GM12878 (cell line): Measurements from ENCODE around the gene HMGB1. TPM values are rescaled to one million over a fixed set of nuclear protein-coding genes. Genes with fewer than 3 reads are reported as not detected.

Source experiments
- ATAC-seq: fragments of 200-7000 bp; cut with Tn5 transposase; 3 replicates; pipeline ENCODE4 v1.9.1; 2020; ENCODE audit warnings: mild to moderate bottlenecking, moderate library complexity
- BruUV-seq: library from RNA; stranded (reverse); fragments of 400-500 nt; replicated peaks from 2 replicates; lab custom pipeline; 2021; lab: Mats Ljungman, UMichigan
- CTCF ChIA-PET: fragments of 300-600 bp; sonication (Branson Sonifier 250); formaldehyde crosslinking; extraction: SDS; loops from one replicate; lab custom pipeline; 2021; ENCODE audit warnings: inconsistent platforms; lab: Yijun Ruan, JAX
- POLR2A ChIA-PET: fragments of 350-600 bp; formaldehyde crosslinking; extraction: SDS; loops from one replicate; lab custom pipeline; 2021; ENCODE audit warnings: inconsistent platforms; lab: Charles Lee
- RAD21 ChIA-PET: fragments of 300-600 bp; sonication (Branson Sonifier 250); formaldehyde crosslinking; loops from one replicate; lab custom pipeline; 2023; ENCODE audit warnings: antibody characterized with exemption; ENCODE audit not compliant: unreplicated experiment; lab: Charles Lee
- SMC1A ChIA-PET: fragments of 300-600 bp; sonication (Branson Sonifier 250); formaldehyde crosslinking; loops from one replicate; lab custom pipeline; 2023; ENCODE audit not compliant: unreplicated experiment, uncharacterized antibody; lab: Charles Lee
- DNase-seq: peaks from one replicate; pipeline ENCODE4 v3.0.0-alpha.2; 2011; ENCODE audit warnings: low read depth, low spot score
- FAIRE-seq: peaks from 3 replicates; lab custom pipeline; 2011; peaks lifted over from hg19 to GRCh38; lab: Jason Lieb, UNC
- H2AFZ ChIP-seq: 2 replicates; pipeline ENCODE4 v1.6.0; 2011; ENCODE audit warnings: low read depth, low read length, control low read depth; ENCODE audit not compliant: control insufficient read depth
- H3K27ac ChIP-seq: 2 replicates; pipeline ENCODE4 v1.5.1; 2011; ENCODE audit warnings: control low read depth; ENCODE audit not compliant: control insufficient read depth, insufficient read depth
- H3K27me3 ChIP-seq, 2 experiments: replicated peaks in 1 of 2; 2 replicates each; pipeline versions ENCODE4 v1.6.0 to v1.6.1; 2011; ENCODE audit warnings: low read length in 1 of 2; ENCODE audit not compliant: control insufficient read depth in 2 of 2, insufficient read depth in 2 of 2
- H3K36me3 ChIP-seq, 2 experiments: 2 replicates each; pipeline ENCODE4 v1.5.1; 2011; ENCODE audit warnings: low read length in 1 of 2; ENCODE audit not compliant: control insufficient read depth in 2 of 2, insufficient read depth in 2 of 2
- H3K4me1 ChIP-seq: 2 replicates; pipeline ENCODE4 v1.6.1; 2011; ENCODE audit warnings: mild to moderate bottlenecking, low read length, moderate library complexity, mixed read lengths; ENCODE audit not compliant: control insufficient read depth, insufficient read depth
- H3K4me2 ChIP-seq: 2 replicates; pipeline ENCODE4 v1.6.0; 2011; ENCODE audit warnings: control low read depth; ENCODE audit not compliant: control insufficient read depth, insufficient read depth
- H3K4me3 ChIP-seq: fragments of 200-600 bp; sonication (generic); 2 replicates; pipeline ENCODE4 v1.5.1; 2016
- H3K79me2 ChIP-seq: 2 replicates; pipeline ENCODE4 v1.6.0; 2011; ENCODE audit warnings: low read length; ENCODE audit not compliant: control insufficient read depth, insufficient read depth
- H3K9ac ChIP-seq: 2 replicates; pipeline ENCODE4 v1.8.0; 2011; ENCODE audit warnings: low read length, control low read depth, mixed read lengths; ENCODE audit not compliant: control insufficient read depth, insufficient read depth
- H3K9me3 ChIP-seq: replicated peaks from 3 replicates; pipeline ENCODE4 v1.5.1; 2011; ENCODE audit warnings: mild to moderate bottlenecking, low read length; ENCODE audit not compliant: control insufficient read depth, insufficient read depth
- H4K20me1 ChIP-seq: 2 replicates; pipeline ENCODE4 v1.6.0; 2011; ENCODE audit not compliant: control insufficient read depth, insufficient read depth
- BACH1 ChIP-seq: fragments of 450-650 bp; IDR thresholded peaks from 2 replicates; pipeline ENCODE4 v1.6.1; 2017; ENCODE audit warnings: mild to moderate bottlenecking, borderline replicate concordance
- DPF2 ChIP-seq: fragments of 450-650 bp; IDR thresholded peaks from 2 replicates; pipeline ENCODE4 v1.6.1; 2017; ENCODE audit warnings: mild to moderate bottlenecking
- POLR2A ChIP-seq: IDR thresholded peaks from 2 replicates; pipeline ENCODE4 v1.6.1; 2011; ENCODE audit warnings: low read depth, mild to moderate bottlenecking, low read length
- YY1 ChIP-seq: IDR thresholded peaks from 2 replicates; pipeline ENCODE4 v1.6.1; 2011; ENCODE audit warnings: low read depth, mild to moderate bottlenecking, low read length
- ZNF274 ChIP-seq: IDR thresholded peaks from one replicate; pipeline ENCODE4 v1.8.0; 2011; ENCODE audit not compliant: insufficient read length, insufficient read depth
- WGBS: methylation state at CpG from one replicate; pipeline ENCODE4 v1.1.6; 2016; ENCODE audit warnings: low lambda C conversion rate; ENCODE audit not compliant: insufficient replicate concordance, insufficient coverage; ENCODE audit errors: missing lambda C conversion rate; 5-methylcytosine and 5-hydroxymethylcytosine counted together
- in situ Hi-C: fragments of 300-500 bp; cut with MboI; formaldehyde crosslinking; loops from 9 replicates; pipeline ENCODE4 v1.14.3; 2018; ENCODE audit warnings: mixed read lengths
- intact Hi-C: fragments of 100-400 bp; cut with micrococcal nuclease; formaldehyde crosslinking; loops from one replicate; pipeline ENCODE4 v1.14.2; 2022; ENCODE audit not compliant: unreplicated experiment
- polyA plus RNA-seq, 11 experiments: library from polyadenylated mRNA; depleted of rRNA in 4 of 11; unstranded in 6 of 11; stranded (reverse) in 5 of 11; fragments of >200 nt; fragmentation: Nextera tagmentation in 4 of 11; fragmentation: Illumina TruSeq in 1 of 11; extraction: Ambion mirVana in 4 of 11; extraction: Trizol in 1 of 11; gene quantifications; 1 replicate in 1 of 11; 2 replicates in 10 of 11; pipeline versions ENCODE4 v1.2.1 to v1.2.3, GENCODE V29; 2011 to 2016; ENCODE audit warnings: inconsistent platforms in 2 of 11, missing spikeins in 2 of 11, low read depth in 1 of 11
- total RNA-seq, 4 experiments: library from RNA; depleted of rRNA in 3 of 4; stranded (reverse); fragments of >200 nt in 3 of 4; fragmentation: Illumina TruSeq in 1 of 4; extraction: Trizol in 1 of 4; gene quantifications; 2 replicates each; pipeline versions ENCODE4 v1.2.1 to v1.2.3, GENCODE V29; 2013 to 2021
- TF ChIP-seq, protein P1 (sequence below): fragments of 450-650 bp; IDR thresholded peaks from 2 replicates; pipeline ENCODE4 v1.6.1; 2017; ENCODE audit warnings: mild to moderate bottlenecking, moderate library complexity
- TF ChIP-seq, protein P2 (sequence below): IDR thresholded peaks from 2 replicates; pipeline ENCODE4 v1.6.1; 2012; ENCODE audit warnings: low read depth, low read length, improper control_type of control experiment
- TF ChIP-seq, protein P3 (sequence below): fragments of 450-650 bp; IDR thresholded peaks from 2 replicates; pipeline ENCODE4 v1.6.1; 2017; ENCODE audit warnings: mild to moderate bottlenecking, moderate library complexity

HMGB1 gene
- total and polyA plus RNA-seq, 10 of the 15 experiments (the other 5 are each of a cell fraction or from before 2014, with no cell fraction given): 365 to 2,529 (median 1,396) TPM

DNA sequence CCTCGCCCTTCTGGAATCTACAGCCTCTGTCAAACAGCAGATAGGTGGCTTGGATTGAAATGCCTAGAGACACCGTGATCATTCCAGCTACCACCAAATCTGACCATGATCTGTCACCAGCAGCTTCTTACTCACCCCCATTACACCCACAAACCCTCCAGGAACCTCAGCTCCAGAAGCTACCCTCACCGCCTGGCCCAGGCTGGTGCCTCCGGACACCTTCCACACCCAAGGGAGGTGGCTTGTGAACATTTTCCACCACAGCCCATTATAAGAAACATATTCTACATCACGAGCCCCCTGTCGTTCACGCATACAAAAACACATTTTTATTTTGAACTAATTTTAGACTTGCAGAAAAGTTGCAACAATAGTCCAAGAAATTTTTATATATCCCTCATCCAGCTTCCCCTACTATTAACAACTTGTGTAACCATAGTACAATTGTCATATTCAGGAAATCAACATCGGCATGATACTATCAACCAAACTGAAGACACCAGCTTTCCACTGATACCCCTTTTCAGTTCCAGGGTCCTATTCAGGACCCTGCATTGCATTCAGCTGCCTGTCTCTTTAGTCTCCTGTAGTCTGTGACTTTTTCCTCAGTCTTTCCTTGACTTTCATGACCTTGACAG, 58.8 kb downstream of the HMGB1 start:
- H3K36me3 ChIP-seq: no peaks in the 10 kb centered on the region
- H2AFZ ChIP-seq: no peak overlapping the region
- no peak overlapping the region for H3K4me3 ChIP-seq
- POLR2A ChIA-PET: interaction anchor here (0.5 to 2.2 kb wide), 5 partner anchors 10 to 35 kb away, joined by 3 to 5 read pairs (median 3); no protein-coding TSS in a partner anchor
- in situ Hi-C loops: no loop called here
- H3K27ac ChIP-seq: no peak overlapping the region
- no peaks in the 10 kb centered on the region for H4K20me1 ChIP-seq
- H3K4me1 ChIP-seq: peaks cover 6% of the 10 kb centered on the region
- TF ChIP-seq, protein P1, sequence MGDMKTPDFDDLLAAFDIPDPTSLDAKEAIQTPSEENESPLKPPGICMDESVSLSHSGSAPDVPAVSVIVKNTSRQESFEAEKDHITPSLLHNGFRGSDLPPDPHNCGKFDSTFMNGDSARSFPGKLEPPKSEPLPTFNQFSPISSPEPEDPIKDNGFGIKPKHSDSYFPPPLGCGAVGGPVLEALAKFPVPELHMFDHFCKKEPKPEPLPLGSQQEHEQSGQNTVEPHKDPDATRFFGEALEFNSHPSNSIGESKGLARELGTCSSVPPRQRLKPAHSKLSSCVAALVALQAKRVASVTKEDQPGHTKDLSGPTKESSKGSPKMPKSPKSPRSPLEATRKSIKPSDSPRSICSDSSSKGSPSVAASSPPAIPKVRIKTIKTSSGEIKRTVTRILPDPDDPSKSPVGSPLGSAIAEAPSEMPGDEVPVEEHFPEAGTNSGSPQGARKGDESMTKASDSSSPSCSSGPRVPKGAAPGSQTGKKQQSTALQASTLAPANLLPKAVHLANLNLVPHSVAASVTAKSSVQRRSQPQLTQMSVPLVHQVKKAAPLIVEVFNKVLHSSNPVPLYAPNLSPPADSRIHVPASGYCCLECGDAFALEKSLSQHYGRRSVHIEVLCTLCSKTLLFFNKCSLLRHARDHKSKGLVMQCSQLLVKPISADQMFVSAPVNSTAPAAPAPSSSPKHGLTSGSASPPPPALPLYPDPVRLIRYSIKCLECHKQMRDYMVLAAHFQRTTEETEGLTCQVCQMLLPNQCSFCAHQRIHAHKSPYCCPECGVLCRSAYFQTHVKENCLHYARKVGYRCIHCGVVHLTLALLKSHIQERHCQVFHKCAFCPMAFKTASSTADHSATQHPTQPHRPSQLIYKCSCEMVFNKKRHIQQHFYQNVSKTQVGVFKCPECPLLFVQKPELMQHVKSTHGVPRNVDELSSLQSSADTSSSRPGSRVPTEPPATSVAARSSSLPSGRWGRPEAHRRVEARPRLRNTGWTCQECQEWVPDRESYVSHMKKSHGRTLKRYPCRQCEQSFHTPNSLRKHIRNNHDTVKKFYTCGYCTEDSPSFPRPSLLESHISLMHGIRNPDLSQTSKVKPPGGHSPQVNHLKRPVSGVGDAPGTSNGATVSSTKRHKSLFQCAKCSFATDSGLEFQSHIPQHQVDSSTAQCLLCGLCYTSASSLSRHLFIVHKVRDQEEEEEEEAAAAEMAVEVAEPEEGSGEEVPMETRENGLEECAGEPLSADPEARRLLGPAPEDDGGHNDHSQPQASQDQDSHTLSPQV: no peak
- TF ChIP-seq, protein P2, sequence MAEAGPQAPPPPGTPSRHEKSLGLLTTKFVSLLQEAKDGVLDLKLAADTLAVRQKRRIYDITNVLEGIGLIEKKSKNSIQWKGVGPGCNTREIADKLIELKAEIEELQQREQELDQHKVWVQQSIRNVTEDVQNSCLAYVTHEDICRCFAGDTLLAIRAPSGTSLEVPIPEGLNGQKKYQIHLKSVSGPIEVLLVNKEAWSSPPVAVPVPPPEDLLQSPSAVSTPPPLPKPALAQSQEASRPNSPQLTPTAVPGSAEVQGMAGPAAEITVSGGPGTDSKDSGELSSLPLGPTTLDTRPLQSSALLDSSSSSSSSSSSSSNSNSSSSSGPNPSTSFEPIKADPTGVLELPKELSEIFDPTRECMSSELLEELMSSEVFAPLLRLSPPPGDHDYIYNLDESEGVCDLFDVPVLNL: no peak
- TF ChIP-seq BACH1 (no peak), POLR2A (no peak), ZNF274 (no peak), DPF2 (no peak), YY1 (no peak)
- TF ChIP-seq, protein P3, sequence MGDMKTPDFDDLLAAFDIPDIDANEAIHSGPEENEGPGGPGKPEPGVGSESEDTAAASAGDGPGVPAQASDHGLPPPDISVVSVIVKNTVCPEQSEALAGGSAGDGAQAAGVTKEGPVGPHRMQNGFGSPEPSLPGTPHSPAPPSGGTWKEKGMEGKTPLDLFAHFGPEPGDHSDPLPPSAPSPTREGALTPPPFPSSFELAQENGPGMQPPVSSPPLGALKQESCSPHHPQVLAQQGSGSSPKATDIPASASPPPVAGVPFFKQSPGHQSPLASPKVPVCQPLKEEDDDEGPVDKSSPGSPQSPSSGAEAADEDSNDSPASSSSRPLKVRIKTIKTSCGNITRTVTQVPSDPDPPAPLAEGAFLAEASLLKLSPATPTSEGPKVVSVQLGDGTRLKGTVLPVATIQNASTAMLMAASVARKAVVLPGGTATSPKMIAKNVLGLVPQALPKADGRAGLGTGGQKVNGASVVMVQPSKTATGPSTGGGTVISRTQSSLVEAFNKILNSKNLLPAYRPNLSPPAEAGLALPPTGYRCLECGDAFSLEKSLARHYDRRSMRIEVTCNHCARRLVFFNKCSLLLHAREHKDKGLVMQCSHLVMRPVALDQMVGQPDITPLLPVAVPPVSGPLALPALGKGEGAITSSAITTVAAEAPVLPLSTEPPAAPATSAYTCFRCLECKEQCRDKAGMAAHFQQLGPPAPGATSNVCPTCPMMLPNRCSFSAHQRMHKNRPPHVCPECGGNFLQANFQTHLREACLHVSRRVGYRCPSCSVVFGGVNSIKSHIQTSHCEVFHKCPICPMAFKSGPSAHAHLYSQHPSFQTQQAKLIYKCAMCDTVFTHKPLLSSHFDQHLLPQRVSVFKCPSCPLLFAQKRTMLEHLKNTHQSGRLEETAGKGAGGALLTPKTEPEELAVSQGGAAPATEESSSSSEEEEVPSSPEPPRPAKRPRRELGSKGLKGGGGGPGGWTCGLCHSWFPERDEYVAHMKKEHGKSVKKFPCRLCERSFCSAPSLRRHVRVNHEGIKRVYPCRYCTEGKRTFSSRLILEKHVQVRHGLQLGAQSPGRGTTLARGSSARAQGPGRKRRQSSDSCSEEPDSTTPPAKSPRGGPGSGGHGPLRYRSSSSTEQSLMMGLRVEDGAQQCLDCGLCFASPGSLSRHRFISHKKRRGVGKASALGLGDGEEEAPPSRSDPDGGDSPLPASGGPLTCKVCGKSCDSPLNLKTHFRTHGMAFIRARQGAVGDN: no peak
- no peak for FAIRE-seq
- no peak for DNase-seq
- WGBS: 80% methylated on average over 8 of the region's 8 CpGs
- CTCF ChIA-PET: interaction anchor here (1.0 to 3.3 kb wide), 18 partner anchors 9 to 459 kb away, joined by 3 to 21 read pairs (median 6); partner anchors contain the start of gene UBE2L5
- intact Hi-C loops: loop anchor here (5.0 kb wide), 2 partner anchors 40 to 165 kb away; no protein-coding TSS in a partner anchor
- H3K27me3 ChIP-seq: no peaks in the 10 kb centered on the region
- no peak for ATAC-seq
- BruUV-seq: no TSS peak
- RAD21 ChIA-PET: interaction anchor here (0.9 to 3.2 kb wide), 10 partner anchors 15 to 274 kb away, joined by 3 to 13 read pairs (median 6); partner anchors contain the start of genes HMGB1 and UBE2L5
- SMC1A ChIA-PET: interaction anchor here (1.0 to 4.2 kb wide), 11 partner anchors 9 to 56 kb away, joined by 4 to 37 read pairs (median 6); no protein-coding TSS in a partner anchor
- H3K79me2 ChIP-seq: no peaks in the 10 kb centered on the region
- H3K9me3 ChIP-seq: peaks cover 2% of the 10 kb centered on the region; the same call in 1 of the 3 replicates
- no peak overlapping the region for H3K9ac ChIP-seq
- no peak overlapping the region for H3K4me2 ChIP-seq
